HL-60 (cell line): ENCODE results near the gene GPS1.
A peak's percentile ranks its signal among the peaks of the same experiment; 100 is the strongest.

Source experiments
- DNase-seq, 2 experiments: peaks; one replicate each; pipeline ENCODE4 v3.0.0-alpha.2; 2010 to 2020; ENCODE audit warnings: low read depth in 1 of 2, low spot score in 1 of 2
- H3K27ac ChIP-seq: fragments of 250-450 bp; sonication (Bioruptor Pico); replicated peaks from 2 replicates; pipeline ENCODE4 v1.5.1; 2020; ENCODE audit warnings: mild to moderate bottlenecking, moderate library complexity
- H3K27me3 ChIP-seq: fragments of 250-450 bp; sonication (Bioruptor Pico); 2 replicates; pipeline ENCODE4 v1.5.1; 2021; ENCODE audit warnings: mild to moderate bottlenecking, moderate library complexity; ENCODE audit not compliant: insufficient read depth, poor library complexity, severe bottlenecking
- H3K4me3 ChIP-seq: replicated peaks from 2 replicates; pipeline ENCODE4 v1.5.1; 2011; ENCODE audit warnings: mild to moderate bottlenecking, control low read depth, low read length; ENCODE audit not compliant: insufficient read depth
- CTCF ChIP-seq: IDR thresholded peaks from one replicate; pipeline ENCODE4 v1.5.1; 2011; ENCODE audit warnings: low read length, control low read depth, inconsistent platforms; ENCODE audit not compliant: insufficient read depth
- GABPA ChIP-seq: IDR thresholded peaks from 2 replicates; pipeline ENCODE4 v1.6.1; 2012; ENCODE audit warnings: low read depth
- POLR2AphosphoS5 ChIP-seq: IDR thresholded peaks from 2 replicates; pipeline ENCODE4 v1.6.1; 2012; ENCODE audit warnings: low read depth
- REST ChIP-seq: IDR thresholded peaks from 2 replicates; pipeline ENCODE4 v1.6.1; 2012; ENCODE audit warnings: low read depth; ENCODE audit not compliant: insufficient replicate concordance
- SPI1 ChIP-seq: IDR thresholded peaks from 2 replicates; pipeline ENCODE4 v1.6.1; 2012; ENCODE audit warnings: low read depth, mild to moderate bottlenecking, borderline replicate concordance

Gene GPS1

GRCh38 chr17:82105417-82105881 lies 53.8 kb downstream of the GPS1 start:
- H3K4me3 ChIP-seq, result peak overlapping the region; percentile 27

GRCh38 chr17:82105882-82106687 lies 54.4 kb downstream of the GPS1 start:
- peak; percentile 90 to 93 for DNase-seq
- peak; percentile 18 for TF ChIP-seq REST
- TF ChIP-seq GABPA, result peak; percentile 46; the same call in 1 of the 2 replicates
- no peak for TF ChIP-seq CTCF
- TF ChIP-seq SPI1, result peak; percentile 68; the same call in 1 of the 2 replicates
- TF ChIP-seq POLR2AphosphoS5, result peak; percentile 91
- H3K4me3 ChIP-seq, result peak overlapping the region; percentile 27
- peak overlapping the region; percentile 88 for H3K27ac ChIP-seq
- H3K27me3 ChIP-seq, result no peaks in the 10 kb centered on the region

More at GRCh38 chr17:82105417-82105881, 53.8 kb downstream of the GPS1 start:
- Histone ChIP-seq H3K27me3 (no peaks in the 10 kb centered on the region), H3K27ac (peak overlapping the region; percentile 88)
- no peak for DNase-seq
- no peak for TF ChIP-seq POLR2AphosphoS5
- no peak for TF ChIP-seq SPI1
- no peak for TF ChIP-seq CTCF
- TF ChIP-seq REST, result no peak
- TF ChIP-seq GABPA, result no peak

- no peak for DNase-seq
- no peaks in the 10 kb centered on the region for H3K27me3 ChIP-seq
- TF ChIP-seq CTCF (no peak), SPI1 (no peak), GABPA (no peak), POLR2AphosphoS5 (no peak), REST (no peak)
- H3K4me3 ChIP-seq, result peak overlapping the region; percentile 27
- H3K27ac ChIP-seq, result peak overlapping the region; percentile 88
Observed at GRCh38 chr17:82106688-82107305, 55.1 kb downstream of the GPS1 start.
